CD4-positive, alpha-beta memory T cell (primary cell): ENCODE data around the gene FRA10AC1. TPM values are rescaled to one million over a fixed set of nuclear protein-coding genes. Genes with fewer than 3 reads are reported as not detected.

Experiments
- polyA plus RNA-seq, 2 donors: library from polyadenylated mRNA; unstranded; fragments of 300-500 nt; fragmentation: Illumina TruSeq; gene quantifications; one replicate each; pipeline ENCODE4 v1.2.3, GENCODE V29; 2021
- total RNA-seq, 2 experiments: library from RNA; stranded (reverse); gene quantifications; one replicate each; pipeline ENCODE4 v1.2.3, GENCODE V29; 2021

FRA10AC1 gene
- total and polyA plus RNA-seq, 4 experiments from 2014 or later, result 7.1 to 32.5 (median 15.1) TPM

Other genes starting within 250 kb of the FRA10AC1 start
- gene MYOF, start 220.3 kb downstream of the FRA10AC1 start, total RNA-seq, result 1 to 10 TPM; 1.2 to 2.2 TPM
- not detected for gene MYOF, start 220.3 kb downstream of the FRA10AC1 start, polyA plus RNA-seq
- under 1 TPM; 0.17 to 0.30 TPM for gene CEP55, start 206.0 kb downstream of the FRA10AC1 start, total RNA-seq
- gene CEP55, start 206.0 kb downstream of the FRA10AC1 start, polyA plus RNA-seq, result under 1 TPM; 0.36 to 0.69 TPM
- gene FFAR4, start 135.9 kb downstream of the FRA10AC1 start, total RNA-seq, result not detected
- gene FFAR4, start 135.9 kb downstream of the FRA10AC1 start, polyA plus RNA-seq, result not detected
- gene RBP4, start 101.4 kb downstream of the FRA10AC1 start, total RNA-seq, result not detected
- gene RBP4, start 101.4 kb downstream of the FRA10AC1 start, polyA plus RNA-seq, result not detected
- not detected for gene PDE6C, start 90.1 kb downstream of the FRA10AC1 start, total RNA-seq
- not detected for gene PDE6C, start 90.1 kb downstream of the FRA10AC1 start, polyA plus RNA-seq
- gene LGI1, start 55.3 kb upstream of the FRA10AC1 start, total RNA-seq, result not detected
- not detected for gene LGI1, start 55.3 kb upstream of the FRA10AC1 start, polyA plus RNA-seq
- gene SLC35G1, start 191.4 kb upstream of the FRA10AC1 start, total RNA-seq, result 1 to 10 TPM; 5.3 to 6.2 TPM
- 1 to 10 TPM; 5.0 to 7.3 TPM for gene SLC35G1, start 191.4 kb upstream of the FRA10AC1 start, polyA plus RNA-seq